AG08396 (cell line): Measurements from ENCODE around the gene GPR143.
"Not testable (repeated sequence)": the region's sequence is repeated elsewhere in the genome, so short reads cannot be mapped to it uniquely, and the experiment has no call there.

Experiments used
- DNase-seq: peaks from one replicate; pipeline ENCODE4 v3.0.0; 2012; ENCODE audit warnings: low spot score, mixed read lengths

The GPR143 gene

GRCh38 chrX:9768321-9768839 is 2.7 kb upstream of the GPR143 start:
- not testable (repeated sequence) for DNase-seq

- DNase-seq = no peak
Observed at GRCh38 chrX:9767375-9767774, 1.7 kb upstream of the GPR143 start.

- DNase-seq = no peak
Observed at GRCh38 chrX:9765072-9765736, 443 bp downstream of the GPR143 start.

GRCh38 chrX:9759337-9759736 is 6.3 kb downstream of the GPR143 start:
- no peak for DNase-seq

- DNase-seq = no peak
Observed at GRCh38 chrX:9758021-9758638, 7.5 kb downstream of the GPR143 start.

- DNase-seq = no peak
Observed at GRCh38 chrX:9757366-9757765, 8.3 kb downstream of the GPR143 start.

GRCh38 chrX:9749146-9749692 is 16.4 kb downstream of the GPR143 start:
- no peak for DNase-seq

- no peak for DNase-seq
Observed at GRCh38 chrX:9747644-9748043, 18.0 kb downstream of the GPR143 start.

GRCh38 chrX:9746148-9746888 is 19.3 kb downstream of the GPR143 start:
- no peak for DNase-seq

GRCh38 chrX:9745417-9746115 is 20.1 kb downstream of the GPR143 start:
- no peak for DNase-seq

GRCh38 chrX:9739130-9739529 is 26.5 kb downstream of the GPR143 start:
- DNase-seq = no peak

- DNase-seq = no peak
Observed at GRCh38 chrX:9738151-9738550, 27.5 kb downstream of the GPR143 start.

- no peak for DNase-seq
Observed at GRCh38 chrX:9737363-9737762, 28.3 kb downstream of the GPR143 start.

- no peak for DNase-seq
Observed at GRCh38 chrX:9730752-9731151, 34.9 kb downstream of the GPR143 start.

- DNase-seq = no peak
Observed at GRCh38 chrX:9730078-9730477, 35.6 kb downstream of the GPR143 start.

- DNase-seq = no peak
Observed at GRCh38 chrX:9729171-9729885, 36.3 kb downstream of the GPR143 start.

GRCh38 chrX:9728261-9728660 is 37.4 kb downstream of the GPR143 start:
- no peak for DNase-seq

GRCh38 chrX:9724711-9725110 is 40.9 kb downstream of the GPR143 start:
- no peak for DNase-seq

GRCh38 chrX:9717376-9717775 is 48.3 kb downstream of the GPR143 start:
- DNase-seq = no peak

GRCh38 chrX:9710332-9710731 is 55.3 kb downstream of the GPR143 start:
- DNase-seq = no peak

GRCh38 chrX:9708923-9709553 is 56.6 kb downstream of the GPR143 start:
- DNase-seq = peak; percentile 76
